NCI-H460 (cell line): ENCODE results near the gene ELOVL6. TPM values are rescaled to one million over a fixed set of nuclear protein-coding genes. Genes with fewer than 3 reads are reported as not detected.
"Not testable (repeated sequence)": the region's sequence is repeated elsewhere in the genome, so short reads cannot be mapped to it uniquely, and the experiment has no call there.

Experiments used
- DNase-seq: peaks from one replicate; pipeline ENCODE4 v3.0.0-alpha.2; 2016; ENCODE audit warnings: low read depth; ENCODE audit errors: extremely low read depth
- total RNA-seq: library from RNA; depleted of rRNA; stranded (reverse); fragments of >200 nt; shearing (Covaris generic); gene quantifications from 2 replicates; pipeline ENCODE4 v1.2.3, GENCODE V29; 2014

ELOVL6 gene
- total RNA-seq, 1 experiment from 2014 or later, result 11.9 TPM

- DNase-seq, result no peak
These were observed 34.2 kb downstream of the ELOVL6 start for GRCh38 chr4:110164251-110164650.

- DNase-seq, result peak; percentile 13
These were observed 34.9 kb downstream of the ELOVL6 start for GRCh38 chr4:110163327-110164069.

- no peak for DNase-seq
These were observed 37.8 kb downstream of the ELOVL6 start for GRCh38 chr4:110160618-110161017.

GRCh38 chr4:110159541-110159940, 38.9 kb downstream of the ELOVL6 start:
- DNase-seq, result no peak

GRCh38 chr4:110157580-110157979, 40.8 kb downstream of the ELOVL6 start:
- DNase-seq, result no peak

- not testable (repeated sequence) for DNase-seq
These were observed 41.2 kb downstream of the ELOVL6 start for GRCh38 chr4:110157166-110157565.

GRCh38 chr4:110156442-110156841, 42.0 kb downstream of the ELOVL6 start:
- DNase-seq, result no peak

- no peak for DNase-seq
These were observed 42.8 kb downstream of the ELOVL6 start for GRCh38 chr4:110155654-110156053.

GRCh38 chr4:110154582-110154981, 43.8 kb downstream of the ELOVL6 start:
- no peak for DNase-seq

- no peak for DNase-seq
These were observed 46.0 kb downstream of the ELOVL6 start for GRCh38 chr4:110152386-110152785.

- DNase-seq, result no peak
These were observed 49.3 kb downstream of the ELOVL6 start for GRCh38 chr4:110149089-110149488.

GRCh38 chr4:110142461-110142860, 56.0 kb downstream of the ELOVL6 start:
- no peak for DNase-seq

- DNase-seq, result no peak
These were observed 58.6 kb downstream of the ELOVL6 start for GRCh38 chr4:110139815-110140214.

GRCh38 chr4:110139111-110139510, 59.3 kb downstream of the ELOVL6 start:
- no peak for DNase-seq

GRCh38 chr4:110138551-110138950, 59.9 kb downstream of the ELOVL6 start:
- DNase-seq, result no peak

- DNase-seq, result no peak
These were observed 60.6 kb downstream of the ELOVL6 start for GRCh38 chr4:110137829-110138228.

- no peak for DNase-seq
These were observed 62.9 kb downstream of the ELOVL6 start for GRCh38 chr4:110135523-110135922.

- no peak for DNase-seq
These were observed 63.3 kb downstream of the ELOVL6 start for GRCh38 chr4:110135076-110135475.

- no peak for DNase-seq
These were observed 64.0 kb downstream of the ELOVL6 start for GRCh38 chr4:110134269-110134869.

GRCh38 chr4:110132816-110133719, 65.3 kb downstream of the ELOVL6 start:
- no peak for DNase-seq

- no peak for DNase-seq
These were observed 66.5 kb downstream of the ELOVL6 start for GRCh38 chr4:110131916-110132315.
